NB4 (cell line): Measurements from ENCODE around the gene CGGBP1.

ENCODE experiments used
- MAX ChIP-seq: IDR thresholded peaks from 2 replicates; pipeline ENCODE4 v1.6.1; 2011; ENCODE audit warnings: low read depth, low read length
- MYC ChIP-seq: IDR thresholded peaks from 2 replicates; pipeline ENCODE4 v1.6.1; 2011; ENCODE audit warnings: low read depth, low read length
- POLR2A ChIP-seq: IDR thresholded peaks from 2 replicates; pipeline ENCODE4 v1.6.1; 2011; ENCODE audit warnings: mild to moderate bottlenecking; ENCODE audit not compliant: insufficient read length; ENCODE audit errors: extremely low read depth
- TF ChIP-seq, protein P1 (sequence below): IDR thresholded peaks from one replicate; pipeline ENCODE4 v1.5.1; 2012; ENCODE audit warnings: low read depth, low read length

DNA sequence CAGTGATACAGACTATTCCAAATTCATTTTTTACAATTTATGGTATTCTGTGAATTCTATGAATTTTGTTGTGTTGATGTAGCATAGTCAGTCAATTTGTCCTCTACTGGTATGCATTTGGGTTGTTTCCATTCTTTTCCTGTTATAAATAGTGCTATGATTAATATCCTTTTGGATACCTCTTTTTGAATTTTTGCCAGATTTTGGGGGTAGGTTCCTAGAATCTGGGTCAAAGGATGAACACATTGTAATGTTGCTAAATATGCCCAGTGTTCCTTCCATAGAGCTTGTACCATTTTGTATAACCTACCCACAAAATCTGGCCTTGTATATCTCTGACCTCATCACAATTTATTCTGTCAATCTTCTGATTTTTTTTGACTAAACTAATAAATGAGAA is 46.5 kb upstream of the CGGBP1 start:
- TF ChIP-seq, protein P1, sequence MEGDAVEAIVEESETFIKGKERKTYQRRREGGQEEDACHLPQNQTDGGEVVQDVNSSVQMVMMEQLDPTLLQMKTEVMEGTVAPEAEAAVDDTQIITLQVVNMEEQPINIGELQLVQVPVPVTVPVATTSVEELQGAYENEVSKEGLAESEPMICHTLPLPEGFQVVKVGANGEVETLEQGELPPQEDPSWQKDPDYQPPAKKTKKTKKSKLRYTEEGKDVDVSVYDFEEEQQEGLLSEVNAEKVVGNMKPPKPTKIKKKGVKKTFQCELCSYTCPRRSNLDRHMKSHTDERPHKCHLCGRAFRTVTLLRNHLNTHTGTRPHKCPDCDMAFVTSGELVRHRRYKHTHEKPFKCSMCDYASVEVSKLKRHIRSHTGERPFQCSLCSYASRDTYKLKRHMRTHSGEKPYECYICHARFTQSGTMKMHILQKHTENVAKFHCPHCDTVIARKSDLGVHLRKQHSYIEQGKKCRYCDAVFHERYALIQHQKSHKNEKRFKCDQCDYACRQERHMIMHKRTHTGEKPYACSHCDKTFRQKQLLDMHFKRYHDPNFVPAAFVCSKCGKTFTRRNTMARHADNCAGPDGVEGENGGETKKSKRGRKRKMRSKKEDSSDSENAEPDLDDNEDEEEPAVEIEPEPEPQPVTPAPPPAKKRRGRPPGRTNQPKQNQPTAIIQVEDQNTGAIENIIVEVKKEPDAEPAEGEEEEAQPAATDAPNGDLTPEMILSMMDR = no peak
- TF ChIP-seq POLR2A (no peak), MYC (no peak), MAX (no peak)
